Erythroblast (primary cell): Measurements from ENCODE around the gene CCDC102A.
A peak's percentile ranks its signal among the peaks of the same experiment; 100 is the strongest.

ENCODE experiments used
- DNase-seq, 2 experiments: peaks; one replicate each; lab custom pipeline; 2025; lab: John Stamatoyannopoulos, UW
- GATA1 ChIP-seq: IDR thresholded peaks from 2 replicates; pipeline ENCODE4 v1.6.1; 2011; ENCODE audit warnings: low read depth, mild to moderate bottlenecking, control low read depth, low read length, moderate library complexity
- POLR2A ChIP-seq: IDR thresholded peaks from 2 replicates; pipeline ENCODE4 v1.6.1; 2011; ENCODE audit warnings: mild to moderate bottlenecking, low read length

Gene CCDC102A

GRCh38 chr16:57537194-57537505 lies 779 bp upstream of the CCDC102A start:
- TF ChIP-seq POLR2A (no peak), GATA1 (no peak)
- DNase-seq = no peak

- peak; percentile 87 to 91 for DNase-seq
- TF ChIP-seq POLR2A (no peak), GATA1 (no peak)
These were observed 578 bp downstream of the CCDC102A start for GRCh38 chr16:57535680-57536305.

GRCh38 chr16:57534881-57535658 lies 1.3 kb downstream of the CCDC102A start:
- no peak for DNase-seq
- TF ChIP-seq GATA1 (no peak), POLR2A (no peak)

- DNase-seq = peak in 1 of 2 experiments; percentile 21
- no peak for TF ChIP-seq POLR2A
- no peak for TF ChIP-seq GATA1
These were observed 2.0 kb downstream of the CCDC102A start for GRCh38 chr16:57534337-57534880.

- TF ChIP-seq POLR2A (no peak), GATA1 (no peak)
- no peak for DNase-seq
These were observed 2.7 kb downstream of the CCDC102A start for GRCh38 chr16:57533431-57534336.

GRCh38 chr16:57532266-57532625 lies 4.1 kb downstream of the CCDC102A start:
- DNase-seq = no peak
- TF ChIP-seq GATA1 (no peak), POLR2A (no peak)

GRCh38 chr16:57531635-57532265 lies 4.6 kb downstream of the CCDC102A start:
- no peak for DNase-seq
- TF ChIP-seq POLR2A = no peak
- TF ChIP-seq GATA1 = no peak

GRCh38 chr16:57531253-57531575 lies 5.2 kb downstream of the CCDC102A start:
- DNase-seq = no peak
- no peak for TF ChIP-seq GATA1
- no peak for TF ChIP-seq POLR2A

- TF ChIP-seq POLR2A (no peak), GATA1 (no peak)
- no peak for DNase-seq
These were observed 5.7 kb downstream of the CCDC102A start for GRCh38 chr16:57530522-57531252.

- DNase-seq = no peak
- TF ChIP-seq POLR2A (no peak), GATA1 (no peak)
These were observed 6.3 kb downstream of the CCDC102A start for GRCh38 chr16:57530104-57530521.

GRCh38 chr16:57529391-57530103 lies 6.8 kb downstream of the CCDC102A start:
- no peak for DNase-seq
- TF ChIP-seq POLR2A (no peak), GATA1 (no peak)
